ENCODE results near the gene GSTM3.
"Not testable (repeated sequence)": the region's sequence is repeated elsewhere in the genome, so short reads cannot be mapped to it uniquely, and the experiment has no call there.

The GSTM3 gene

GRCh38 chr1:109767637-109768334 lies 26.9 kb upstream of the GSTM3 start:
- no peaks in the 10 kb centered on the region for H3K4me1 ChIP-seq (ENCODE audit: low read length)
- no peak for TF ChIP-seq EZH2 (optimal IDR thresholded peaks at IDR 0.05; ENCODE audit: low read depth, low read length)
- TF ChIP-seq EZH2phosphoT487 (IDR thresholded peaks at IDR 0.05; ENCODE audit: low read length), result no peak
- no peak for TF ChIP-seq CTCF (IDR thresholded peaks at IDR 0.05; ENCODE audit: low read length)
- no peaks in the 10 kb centered on the region for H3K9me2 ChIP-seq (replicated peaks; ENCODE audit: insufficient read depth, low read length)
- H3K36me3 ChIP-seq (replicated peaks; ENCODE audit: insufficient read depth, low read length), result no peaks in the 10 kb centered on the region
- no peaks in the 10 kb centered on the region for H4K20me1 ChIP-seq (ENCODE audit: insufficient read depth, low read length)
- no peaks in the 10 kb centered on the region for H3F3A ChIP-seq (ENCODE audit: insufficient read depth, low read length)
- no peaks in the 10 kb centered on the region for H3K27me3 ChIP-seq (replicated peaks; ENCODE audit: insufficient read depth, low read length)
- no peaks in the 10 kb centered on the region for H3K9me3 ChIP-seq (replicated peaks; ENCODE audit: insufficient read depth, low read length)
- no peak overlapping the region for H3K4me3 ChIP-seq (ENCODE audit: low read length)
- no peaks in the 10 kb centered on the region for H3K79me2 ChIP-seq (ENCODE audit: low read length)
- H3K4me2 ChIP-seq (ENCODE audit: low read depth, low read length), result no peak overlapping the region
- no peak for DNase-seq
- H3K9ac ChIP-seq (ENCODE audit: low read length), result no peak overlapping the region
- H2AFZ ChIP-seq (ENCODE audit: low read length), result no peak overlapping the region
- no peak overlapping the region for H3K27ac ChIP-seq (ENCODE audit: low read length)

GRCh38 chr1:109766991-109767636 lies 26.3 kb upstream of the GSTM3 start:
- not testable (repeated sequence) for H3K4me2 ChIP-seq (ENCODE audit: low read depth, low read length); H3K79me2 ChIP-seq (ENCODE audit: low read length); H4K20me1 ChIP-seq (ENCODE audit: insufficient read depth, low read length); H2AFZ ChIP-seq (ENCODE audit: low read length); H3K27ac ChIP-seq (ENCODE audit: low read length); H3K4me3 ChIP-seq (ENCODE audit: low read length); H3F3A ChIP-seq (ENCODE audit: insufficient read depth, low read length); H3K9me3 ChIP-seq (replicated peaks; ENCODE audit: insufficient read depth, low read length); H3K9ac ChIP-seq (ENCODE audit: low read length); H3K9me2 ChIP-seq (replicated peaks; ENCODE audit: insufficient read depth, low read length); H3K27me3 ChIP-seq (replicated peaks; ENCODE audit: insufficient read depth, low read length); DNase-seq; H3K4me1 ChIP-seq (ENCODE audit: low read length); H3K36me3 ChIP-seq (replicated peaks; ENCODE audit: insufficient read depth, low read length)

- no peak for TF ChIP-seq EZH2phosphoT487 (IDR thresholded peaks at IDR 0.05; ENCODE audit: low read length)
- Histone ChIP-seq H3K4me1 (ENCODE audit: low read length) (no peaks in the 10 kb centered on the region), H3F3A (ENCODE audit: insufficient read depth, low read length) (no peaks in the 10 kb centered on the region), H3K4me2 (ENCODE audit: low read depth, low read length) (no peak overlapping the region), H3K79me2 (ENCODE audit: low read length) (no peaks in the 10 kb centered on the region), H2AFZ (ENCODE audit: low read length) (no peak overlapping the region), H3K27me3 (replicated peaks; ENCODE audit: insufficient read depth, low read length) (no peaks in the 10 kb centered on the region), H3K36me3 (replicated peaks; ENCODE audit: insufficient read depth, low read length) (no peaks in the 10 kb centered on the region), H3K9ac (ENCODE audit: low read length) (no peak overlapping the region), H4K20me1 (ENCODE audit: insufficient read depth, low read length) (no peaks in the 10 kb centered on the region), H3K9me2 (replicated peaks; ENCODE audit: insufficient read depth, low read length) (no peaks in the 10 kb centered on the region), H3K4me3 (ENCODE audit: low read length) (no peak overlapping the region), H3K27ac (ENCODE audit: low read length) (no peak overlapping the region), H3K9me3 (replicated peaks; ENCODE audit: insufficient read depth, low read length) (no peaks in the 10 kb centered on the region)
- no peak for DNase-seq
These were observed 25.2 kb upstream of the GSTM3 start for GRCh38 chr1:109765896-109766615.

GRCh38 chr1:109765483-109765815 lies 24.6 kb upstream of the GSTM3 start:
- H3K4me2 ChIP-seq (ENCODE audit: low read depth, low read length), result no peak overlapping the region
- H3K27ac ChIP-seq (ENCODE audit: low read length), result no peak overlapping the region
- no peaks in the 10 kb centered on the region for H3K4me1 ChIP-seq (ENCODE audit: low read length)

More at GRCh38 chr1:109765483-109765815, 24.6 kb upstream of the GSTM3 start:
- no peak overlapping the region for H2AFZ ChIP-seq (ENCODE audit: low read length)
- H3K27me3 ChIP-seq (replicated peaks; ENCODE audit: insufficient read depth, low read length), result no peaks in the 10 kb centered on the region
- no peaks in the 10 kb centered on the region for H3K9me2 ChIP-seq (replicated peaks; ENCODE audit: insufficient read depth, low read length)
- H3K9me3 ChIP-seq (replicated peaks; ENCODE audit: insufficient read depth, low read length), result no peaks in the 10 kb centered on the region
- no peak for DNase-seq
- no peaks in the 10 kb centered on the region for H4K20me1 ChIP-seq (ENCODE audit: insufficient read depth, low read length)
- no peaks in the 10 kb centered on the region for H3K79me2 ChIP-seq (ENCODE audit: low read length)
- H3K9ac ChIP-seq (ENCODE audit: low read length), result no peak overlapping the region
- H3F3A ChIP-seq (ENCODE audit: insufficient read depth, low read length), result no peaks in the 10 kb centered on the region
- no peaks in the 10 kb centered on the region for H3K36me3 ChIP-seq (replicated peaks; ENCODE audit: insufficient read depth, low read length)
- no peak overlapping the region for H3K4me3 ChIP-seq (ENCODE audit: low read length)
- TF ChIP-seq CTCF (IDR thresholded peaks at IDR 0.05; ENCODE audit: low read length) (no peak), EZH2phosphoT487 (IDR thresholded peaks at IDR 0.05; ENCODE audit: low read length) (no peak), EZH2 (optimal IDR thresholded peaks at IDR 0.05; ENCODE audit: low read depth, low read length) (no peak)

Measured in MM.1S (cell line).